Activated effector memory CD4-positive, alpha-beta T cell treated with anti-CD3 and anti-CD28 coated beads, Interleukin-2, amount 50 U/mL, for 16 hours (primary cell): ENCODE measurements around the gene LRRC73.
"Not testable (repeated sequence)": the region's sequence is repeated elsewhere in the genome, so short reads cannot be mapped to it uniquely, and the experiment has no call there.

Experiments used
- DNase-seq: peaks from one replicate; pipeline ENCODE4 v3.0.0-alpha.2; 2020

Gene LRRC73, protein sequence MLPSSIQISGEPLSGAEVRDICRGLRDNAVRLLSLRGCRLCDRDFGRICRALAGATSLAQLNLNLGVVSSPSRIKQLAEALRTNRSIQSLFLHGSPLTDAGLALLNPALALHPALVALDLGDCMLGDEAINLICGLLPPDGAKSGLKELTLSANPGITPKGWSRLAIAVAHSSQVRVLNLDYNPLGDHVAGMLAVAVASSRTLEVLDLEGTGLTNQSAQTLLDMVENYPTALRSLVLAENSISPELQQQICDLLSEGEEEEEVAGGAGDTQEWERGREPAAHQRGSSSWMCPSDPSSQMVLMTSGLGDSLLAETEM

DNA sequence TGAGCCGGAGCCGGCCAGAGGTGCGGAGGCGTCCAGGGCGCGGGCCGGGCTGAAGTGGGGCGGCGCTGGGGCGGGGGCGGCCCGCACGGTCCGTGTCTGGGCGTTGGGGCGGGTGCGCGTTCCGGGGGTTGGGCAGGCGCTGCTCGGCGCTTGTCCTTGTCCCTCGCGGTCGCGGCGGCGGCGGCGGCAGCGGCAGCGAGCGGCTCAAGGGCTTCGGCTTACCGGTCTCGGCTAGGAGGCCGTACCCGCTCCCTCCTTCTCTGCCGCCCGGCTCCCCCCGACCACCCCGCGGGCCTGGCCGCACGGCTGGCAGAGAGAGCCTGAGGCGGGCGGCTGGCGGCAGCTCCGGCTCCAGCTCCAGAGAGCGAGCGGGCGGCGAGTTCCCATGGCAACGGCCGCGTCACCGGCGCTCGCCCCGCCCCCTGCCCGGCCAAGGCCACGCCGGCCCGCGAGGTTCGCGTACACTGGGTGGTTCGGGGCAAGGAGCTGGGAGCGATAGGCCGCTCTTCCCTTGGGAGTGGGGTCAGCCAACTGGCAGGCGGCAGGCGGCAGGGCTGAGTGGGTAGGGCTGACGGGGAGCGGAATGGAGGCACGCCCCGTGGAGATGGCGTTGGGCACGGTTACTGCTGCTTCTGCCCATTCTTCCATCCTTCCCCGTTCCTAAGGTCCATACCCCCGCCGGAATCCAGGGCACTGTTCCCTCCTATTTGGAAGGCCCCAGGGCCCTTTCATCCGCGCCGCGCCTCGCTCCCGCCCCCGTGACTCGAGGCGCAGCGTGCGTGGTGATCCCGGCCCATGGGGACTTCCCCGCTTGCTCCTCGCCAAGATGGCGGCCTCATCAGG lies at the start of gene LRRC73:
LRRC73 (minus strand) TSS at position 363 of the 843 bp plus-strand sequence. CDS start 561 bp downstream, outside the sequence.
- DNase-seq, result peak; percentile 94

DNA sequence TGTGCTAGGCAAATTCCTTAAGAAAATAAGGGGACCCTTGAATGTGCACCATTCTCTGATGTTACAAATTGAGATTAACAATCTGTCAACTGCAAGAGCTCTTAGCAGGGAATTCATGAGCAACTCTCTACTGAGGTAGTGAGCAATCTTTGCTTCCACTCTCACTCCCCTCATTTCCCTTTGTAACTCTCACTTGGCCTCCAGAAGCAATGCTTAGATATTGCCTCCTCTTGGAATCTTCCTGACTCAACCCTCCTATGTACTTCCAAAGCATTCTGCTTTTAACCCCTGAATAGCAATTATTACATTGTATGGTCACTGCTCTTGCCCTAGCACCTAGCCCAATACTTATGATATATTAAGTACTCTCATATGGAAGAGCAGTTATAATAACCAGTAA lies 49.2 kb upstream of the LRRC73 start:
- DNase-seq, result no peak

DNA sequence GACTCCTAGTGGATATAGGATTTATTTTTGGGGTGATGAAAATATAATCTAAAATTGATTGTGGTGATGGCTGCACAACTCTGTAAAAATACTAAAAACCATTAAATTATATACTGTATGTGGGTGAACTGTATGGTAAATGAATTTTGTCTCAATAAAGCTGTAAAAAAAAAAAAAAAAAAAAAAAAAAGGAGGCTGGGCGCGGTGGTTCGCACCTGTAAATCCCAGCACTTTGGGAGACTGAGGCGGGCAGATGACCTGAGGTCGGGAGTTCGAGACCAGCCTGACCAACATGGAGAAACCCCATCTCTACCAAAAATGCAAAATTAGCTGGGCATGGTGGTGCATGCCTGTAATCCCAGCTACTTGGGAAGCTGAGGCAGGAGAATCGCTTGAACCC lies 47.5 kb upstream of the LRRC73 start:
- not testable (repeated sequence) for DNase-seq

DNA sequence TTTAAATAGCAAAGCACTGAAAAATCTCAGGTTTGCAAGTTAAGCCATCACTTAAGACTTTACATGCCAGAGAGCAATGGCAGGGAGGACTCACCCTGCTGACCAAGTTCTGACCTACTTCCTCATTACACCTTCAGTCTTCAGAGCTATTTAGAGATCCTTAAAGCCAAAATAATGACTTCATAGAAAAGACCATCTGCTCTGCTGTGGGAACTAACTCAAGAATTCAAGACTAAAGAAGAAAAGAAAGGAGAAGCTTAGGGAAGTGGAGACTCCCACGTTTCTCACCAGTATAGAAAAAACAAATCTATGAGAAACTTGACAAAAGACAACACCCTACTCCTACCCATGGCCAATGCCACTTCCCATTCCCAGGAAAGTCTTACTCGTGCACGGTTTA lies 37.1 kb upstream of the LRRC73 start:
- DNase-seq, result no peak

DNA sequence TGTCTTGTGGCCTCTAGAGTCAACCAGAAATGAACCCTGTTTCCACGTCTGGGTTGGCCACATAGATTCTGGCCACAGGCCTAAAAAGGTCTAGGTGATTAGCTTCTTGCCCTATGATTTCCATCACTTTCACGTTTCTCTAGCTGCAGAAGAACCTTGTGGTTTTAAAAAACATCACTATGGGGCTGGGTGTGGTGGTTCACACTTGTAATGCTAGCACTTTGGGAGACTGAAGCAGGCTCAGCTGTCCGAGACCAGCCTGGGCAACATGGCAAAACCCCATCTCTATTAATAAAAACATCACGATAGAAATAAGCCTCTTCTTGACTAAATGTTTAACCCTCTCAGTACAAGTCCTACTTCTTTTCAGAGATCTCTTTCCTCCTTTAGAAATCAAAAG lies 34.3 kb upstream of the LRRC73 start:
- no peak for DNase-seq

DNA sequence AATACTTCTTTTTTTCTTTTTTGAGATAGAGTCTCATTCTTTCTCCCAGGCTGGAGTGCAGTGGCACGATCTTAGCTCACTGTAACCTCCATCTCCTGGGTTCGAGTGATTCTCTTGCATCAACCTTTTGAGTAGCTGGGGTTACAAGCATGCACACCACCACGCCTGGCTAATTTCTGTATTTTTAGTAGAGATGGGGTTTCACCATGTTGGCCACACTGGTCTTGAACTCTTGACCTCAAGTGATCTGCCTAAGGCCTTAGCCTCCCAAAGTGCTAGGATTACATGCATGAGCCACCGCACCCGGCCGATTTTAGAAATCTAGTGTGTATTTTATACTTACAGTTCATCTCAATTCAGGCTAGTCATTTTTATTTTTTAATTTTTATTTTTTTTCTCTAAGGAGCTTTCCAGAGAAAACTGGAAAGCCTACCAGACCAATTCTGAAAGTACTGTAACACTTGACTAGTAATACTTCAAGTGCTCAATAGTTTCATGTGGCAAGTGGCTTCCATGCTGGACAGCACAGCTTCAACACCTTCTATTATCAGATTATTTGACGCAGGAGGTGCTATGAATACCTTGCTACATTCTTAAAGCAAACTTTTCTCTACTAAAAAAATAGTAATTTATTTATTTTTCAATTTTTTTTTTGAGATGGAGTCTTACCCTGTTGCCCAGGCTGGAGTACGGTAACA lies 31.8 kb upstream of the LRRC73 start:
- no peak for DNase-seq

DNA sequence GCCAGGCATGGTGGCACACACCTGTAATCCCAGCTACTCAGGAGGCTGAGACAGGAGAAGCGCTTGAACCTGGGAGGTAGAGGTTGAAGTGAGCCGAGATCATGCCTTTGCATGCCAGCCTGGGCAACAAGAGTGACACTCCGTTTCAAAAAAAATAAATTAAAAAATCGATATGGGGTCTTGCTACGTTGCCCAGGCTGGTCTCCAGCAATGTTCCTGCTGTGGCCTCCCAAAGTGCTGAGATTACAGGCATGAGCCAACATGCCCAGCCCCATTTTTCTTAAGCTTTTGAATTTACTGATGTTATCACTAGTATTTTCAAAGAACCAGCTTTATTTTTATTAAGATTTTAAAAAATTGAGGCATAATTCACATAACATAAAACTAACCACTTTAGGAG lies 30.4 kb upstream of the LRRC73 start:
- no peak for DNase-seq

DNA sequence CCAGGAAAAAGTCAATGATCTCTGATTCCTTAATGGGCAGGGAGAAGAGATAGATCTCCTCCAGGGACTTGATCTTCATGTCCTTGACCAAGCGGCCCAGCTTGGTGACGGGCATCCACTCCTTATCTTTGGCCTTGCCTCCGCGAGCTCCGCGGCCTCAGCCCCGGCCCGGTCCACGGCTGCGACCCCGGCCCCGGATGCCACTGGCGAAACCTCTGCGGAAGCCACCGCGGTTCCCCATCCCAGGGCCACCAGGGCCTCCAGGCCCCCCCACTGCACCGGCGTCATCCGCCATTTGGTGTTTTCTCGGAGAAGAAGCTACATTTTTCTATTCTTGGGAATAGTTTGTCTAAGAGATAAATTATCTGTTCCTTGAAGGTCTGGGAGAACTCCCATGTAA lies 29.3 kb upstream of the LRRC73 start:
- not testable (repeated sequence) for DNase-seq

DNA sequence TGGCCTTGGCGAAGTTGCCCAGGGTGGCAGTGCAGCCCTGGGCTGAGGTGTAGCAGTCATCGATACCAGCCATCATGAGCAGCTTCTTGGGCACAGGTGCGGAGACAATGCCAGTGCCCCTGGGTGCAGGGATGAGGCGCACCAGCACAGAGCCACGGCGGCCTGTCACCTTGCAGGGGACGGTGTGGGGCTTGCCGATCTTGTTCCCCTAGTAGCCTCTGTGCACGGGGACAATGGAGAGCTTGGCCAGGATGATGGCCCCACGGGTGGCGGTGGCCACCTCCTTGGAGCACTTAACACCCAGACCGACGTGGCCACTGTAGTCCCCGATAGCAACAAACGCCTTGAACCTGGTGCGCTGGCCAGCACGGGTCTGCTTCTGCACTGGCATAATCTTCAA lies 28.8 kb upstream of the LRRC73 start:
- DNase-seq, result not testable (repeated sequence)

DNA sequence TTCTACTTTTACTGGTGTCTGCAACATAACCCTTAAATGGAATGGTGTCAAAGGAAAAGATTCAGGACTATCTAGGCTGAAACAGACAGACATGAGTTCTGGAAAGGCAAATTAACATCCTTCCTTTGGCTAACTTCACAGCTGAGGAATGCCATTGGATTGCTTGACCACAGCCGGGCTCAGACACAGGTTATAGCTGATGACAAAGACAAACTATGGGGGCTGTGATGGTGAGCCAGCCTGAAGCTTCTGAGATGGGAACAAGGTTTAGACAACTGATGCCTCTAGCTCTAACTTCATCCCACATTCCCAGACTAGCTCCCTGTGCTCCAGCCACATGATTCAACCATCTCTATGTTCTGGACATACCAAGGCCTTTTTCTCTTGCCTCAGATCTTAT lies 22.1 kb upstream of the LRRC73 start:
- no peak for DNase-seq

DNA sequence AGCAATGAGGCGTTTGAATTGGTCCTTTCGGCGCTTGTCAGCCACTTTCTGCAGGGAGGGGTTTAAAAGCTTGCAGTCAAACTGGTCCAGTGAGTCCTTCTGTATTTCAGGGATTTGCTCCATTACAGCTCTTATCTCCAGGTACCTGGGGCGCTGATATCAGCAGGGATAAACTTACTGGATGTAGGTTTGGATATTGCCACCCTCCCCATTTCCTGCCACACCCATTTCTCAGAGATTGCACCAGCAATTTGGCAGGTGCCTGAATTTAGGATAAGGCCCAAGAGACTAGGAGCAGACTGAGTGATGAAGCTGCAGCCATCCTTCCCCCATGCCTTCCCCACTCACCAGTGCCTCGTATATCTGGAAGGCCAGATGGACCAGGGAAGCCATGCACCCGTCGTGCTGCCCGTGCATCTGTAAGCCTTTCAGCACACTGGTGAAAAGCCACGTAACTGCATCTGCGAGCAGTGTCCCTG lies 14.4 kb upstream of the LRRC73 start:
- peak; percentile 55 for DNase-seq

DNA sequence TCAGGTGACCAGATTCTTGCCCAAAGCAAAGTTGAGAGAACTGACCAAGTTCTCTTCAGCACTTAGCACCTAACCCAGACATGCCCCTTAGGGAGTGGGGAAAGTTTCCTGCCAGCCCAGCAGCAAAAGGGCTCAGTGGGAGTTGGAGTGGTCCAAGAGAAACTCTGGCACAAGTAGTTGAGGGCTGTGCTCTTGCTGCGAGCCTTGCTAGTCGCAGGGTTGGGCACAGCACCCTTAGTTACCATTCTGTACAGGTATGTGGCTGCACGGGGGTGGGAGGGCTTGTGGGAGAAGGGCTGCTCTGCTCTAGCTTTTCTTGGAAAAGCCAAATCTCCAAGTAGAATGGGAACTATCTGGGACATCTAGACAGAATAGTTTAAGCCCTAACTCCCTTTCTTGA lies 13.1 kb upstream of the LRRC73 start:
- DNase-seq, result no peak

DNA sequence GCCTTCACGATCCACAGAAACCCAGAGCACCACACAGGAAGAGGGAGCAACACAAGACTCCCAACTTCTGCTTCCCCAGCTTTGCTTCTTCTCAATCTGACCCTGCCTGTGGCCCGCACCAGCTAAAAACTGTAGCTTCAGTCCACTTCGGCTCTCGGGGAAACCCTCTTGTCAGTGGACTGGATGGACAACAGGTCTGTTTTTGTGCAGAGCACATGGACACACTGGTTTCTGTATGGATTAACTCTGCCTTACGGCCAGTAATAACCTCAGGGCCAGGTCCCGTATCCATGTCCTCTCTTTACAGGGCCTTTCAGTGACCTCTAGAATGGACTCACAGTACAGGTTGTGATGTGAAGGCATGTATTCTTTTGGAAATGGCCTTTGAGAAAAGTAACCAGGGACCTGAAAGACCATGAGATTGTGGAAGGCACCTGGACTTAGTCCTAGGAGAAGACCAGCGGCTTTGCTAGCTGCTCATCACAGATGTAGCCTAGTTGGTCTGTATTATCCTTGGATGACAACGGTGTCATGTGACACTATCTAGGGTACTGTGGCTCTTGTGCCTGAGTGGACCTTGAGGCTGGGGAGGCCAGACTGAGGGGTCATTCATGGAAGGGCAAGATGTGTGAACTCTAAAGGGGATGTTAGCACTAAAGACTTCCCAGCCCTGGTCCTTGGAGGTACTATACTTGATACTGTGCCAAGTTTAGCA lies 12.6 kb upstream of the LRRC73 start:
- DNase-seq, result no peak

DNA sequence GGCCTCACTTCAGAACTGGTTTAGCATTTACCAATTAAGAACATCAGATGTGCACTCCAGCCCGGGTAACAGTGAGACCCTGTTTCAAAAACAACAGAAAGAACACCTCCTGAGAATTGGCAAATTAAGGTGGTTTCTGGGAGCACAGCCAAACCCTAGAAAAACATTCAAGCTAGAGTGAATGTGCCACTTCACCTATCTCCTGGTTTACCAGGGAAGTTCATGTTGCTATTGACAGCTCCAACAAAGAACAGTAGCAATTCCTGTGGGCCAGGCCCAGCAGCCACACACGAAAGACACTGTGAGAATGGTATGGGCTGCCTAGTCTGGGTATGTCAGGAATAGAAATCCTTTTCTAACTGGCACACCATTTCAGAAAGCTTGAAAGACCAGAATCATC lies 11.7 kb upstream of the LRRC73 start:
- peak; percentile 12 for DNase-seq

DNA sequence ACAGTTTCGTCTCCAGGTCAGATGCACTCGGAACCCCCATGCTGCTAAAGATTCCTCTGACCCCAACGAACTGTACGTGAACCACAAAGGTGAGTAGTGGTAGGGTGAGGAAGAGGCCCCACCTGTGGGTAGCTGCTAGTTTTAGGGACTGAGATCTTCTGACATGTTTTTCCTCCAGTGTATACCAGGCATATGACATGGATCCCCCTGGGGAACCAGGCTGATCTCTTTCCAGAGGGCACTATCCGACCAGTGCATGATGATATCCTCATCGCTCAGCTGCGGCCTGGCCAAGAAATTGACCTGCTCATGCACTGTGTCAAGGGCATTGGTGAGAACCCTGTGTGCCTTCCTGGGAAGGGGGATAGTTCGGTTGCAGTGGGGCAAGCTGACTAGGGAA lies 10.0 kb upstream of the LRRC73 start:
- DNase-seq, result no peak

DNA sequence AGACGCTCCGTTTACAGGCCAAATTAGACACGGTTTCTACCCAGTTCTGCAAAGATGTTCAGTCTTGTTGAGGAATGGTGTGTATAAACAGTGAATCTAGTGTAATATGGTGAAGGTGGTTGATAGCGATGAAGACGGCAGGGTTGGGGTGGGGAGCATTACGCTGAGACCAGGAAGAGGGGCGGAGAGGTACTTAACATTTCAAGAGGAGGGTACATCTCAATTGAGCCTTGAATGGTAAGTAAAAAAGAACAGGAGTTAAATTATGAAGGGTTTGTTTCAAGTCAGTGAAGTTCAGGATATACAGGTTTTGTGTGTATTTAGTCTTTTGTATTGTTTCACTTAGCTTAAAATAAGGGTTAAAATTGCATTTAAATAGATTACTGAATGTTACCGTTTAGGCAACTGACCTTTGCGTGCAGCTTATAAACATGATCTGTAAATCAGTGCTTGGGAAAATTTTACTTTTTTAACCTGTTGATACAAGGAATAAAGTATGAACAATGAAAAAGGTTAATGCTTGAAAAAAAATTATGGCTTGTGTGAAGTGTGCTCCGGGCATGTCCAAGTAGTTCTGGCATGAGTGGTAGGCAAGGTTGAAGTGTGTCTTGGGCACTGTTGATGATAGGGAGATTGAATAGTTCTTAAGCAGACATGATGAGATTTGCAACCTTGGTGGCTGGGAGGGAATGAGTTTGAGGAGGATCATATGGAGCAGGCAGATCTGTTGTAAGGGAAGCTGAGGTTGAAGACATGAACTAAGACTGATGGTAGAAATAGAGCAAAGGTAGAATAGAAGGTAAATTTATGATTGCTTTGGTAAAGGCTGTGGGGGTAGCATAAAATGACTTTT lies 7.6 kb upstream of the LRRC73 start:
- DNase-seq, result no peak

DNA sequence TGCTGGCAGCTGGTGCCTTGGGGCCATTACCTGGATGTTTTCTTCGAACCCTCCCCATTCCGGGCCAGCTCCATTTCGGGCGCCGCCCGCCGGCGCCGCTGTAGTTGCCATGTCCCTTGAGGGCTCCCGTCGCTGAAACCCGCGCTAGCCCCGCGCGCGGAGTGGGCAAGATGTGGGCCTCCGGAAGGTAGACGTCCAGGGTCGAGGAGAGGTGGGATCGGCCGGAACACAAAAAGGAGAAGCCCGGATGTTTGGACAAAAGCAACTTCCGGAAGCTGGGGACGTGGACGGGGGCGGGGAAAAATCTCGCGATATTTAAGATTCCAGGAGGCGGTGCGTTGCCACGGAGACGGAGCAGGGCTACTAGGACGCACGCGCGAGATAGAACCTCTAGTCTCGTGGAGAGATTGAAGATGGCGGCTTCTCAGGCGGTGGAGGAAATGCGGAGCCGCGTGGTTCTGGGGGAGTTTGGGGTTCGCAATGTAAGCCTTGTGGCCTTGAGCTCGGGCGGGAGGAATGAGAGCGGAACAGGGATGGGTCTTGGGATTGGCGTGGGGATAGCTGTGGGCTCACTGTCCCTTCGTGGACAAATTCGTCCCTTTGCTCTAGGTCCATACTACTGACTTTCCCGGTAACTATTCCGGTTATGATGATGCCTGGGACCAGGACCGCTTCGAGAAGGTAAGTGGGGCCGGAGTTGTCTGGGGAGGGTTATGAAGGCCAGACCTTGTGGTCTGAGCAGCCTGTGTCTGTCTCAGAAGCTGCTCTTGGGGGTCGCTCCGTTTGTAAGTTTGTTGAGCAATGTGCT lies 6.8 kb upstream of the LRRC73 start, which contains the start of the genes POLR1C and YIPF3:
POLR1C (plus strand) TSS at position 393 of the 808 bp plus-strand sequence; CDS start at position 414, 21 bp downstream.
YIPF3 (minus strand) TSS at position 230 of the 808 bp plus-strand sequence; CDS start at position 111, 119 bp downstream.
- DNase-seq, result peak; percentile 99

DNA sequence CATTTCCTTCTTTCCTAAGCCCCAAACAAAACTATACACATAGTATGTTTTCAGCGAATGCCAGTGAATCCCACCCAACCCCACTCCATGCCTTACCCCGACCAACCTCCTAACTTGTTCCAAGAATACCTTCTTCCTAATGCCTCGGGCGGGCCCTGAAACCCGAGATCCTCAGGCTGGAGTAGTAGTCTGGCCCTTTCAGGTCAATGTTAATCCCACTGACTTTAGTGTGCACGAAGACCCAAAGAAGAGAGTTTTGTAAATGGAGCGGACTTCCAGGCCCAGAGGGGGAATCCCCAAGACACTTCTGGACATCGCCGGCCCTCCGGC lies 6.2 kb upstream of the LRRC73 start:
- no peak for DNase-seq

DNA sequence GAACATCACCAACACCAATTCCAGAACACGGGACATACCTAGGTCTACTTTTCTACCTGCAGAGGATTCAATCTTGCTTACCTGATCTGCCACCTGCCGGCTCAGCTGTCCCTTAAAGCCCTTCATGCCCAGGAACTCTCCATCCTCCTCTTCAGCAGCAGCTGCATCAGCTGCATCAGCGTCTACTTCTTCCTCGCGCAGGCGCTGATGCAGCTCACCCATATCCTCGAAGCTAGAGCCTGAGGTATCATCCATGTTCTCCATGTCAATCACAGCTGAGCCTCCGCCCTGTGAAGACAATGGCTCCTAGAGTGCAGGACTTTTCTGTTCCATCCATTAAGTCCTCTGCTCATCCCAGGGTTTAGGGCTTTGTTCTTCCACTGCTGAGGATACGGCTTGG lies 5.7 kb upstream of the LRRC73 start:
- no peak for DNase-seq

DNA sequence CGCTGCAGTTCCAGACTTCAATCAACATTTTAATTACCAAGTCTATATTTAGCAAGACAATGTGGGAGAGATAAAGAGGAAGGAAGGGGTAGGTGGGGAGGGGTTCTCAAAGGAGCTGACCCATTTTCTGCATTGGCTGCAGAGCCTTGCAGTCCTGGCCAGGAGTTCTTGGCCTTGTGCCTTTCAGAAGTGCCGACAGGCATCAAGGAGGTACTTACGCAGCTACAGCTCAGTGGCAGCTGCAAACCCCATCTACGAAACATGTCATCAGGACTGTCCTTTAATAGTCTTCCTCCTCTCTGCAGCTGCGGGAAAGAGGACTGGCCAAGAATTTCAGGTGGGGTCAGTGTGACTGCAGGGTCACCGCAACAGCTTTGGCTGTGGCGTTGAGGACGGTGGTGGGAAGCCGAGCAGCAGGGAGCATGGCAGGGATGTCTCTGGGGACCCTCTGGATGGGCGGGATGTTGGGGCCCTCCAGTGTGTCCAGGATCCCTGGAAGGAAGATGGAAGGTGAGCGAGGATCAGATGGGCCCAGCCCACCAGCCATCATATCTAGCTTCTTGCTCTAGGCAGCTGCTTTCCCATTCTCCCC lies 1.8 kb upstream of the LRRC73 start:
- DNase-seq, result no peak

DNA sequence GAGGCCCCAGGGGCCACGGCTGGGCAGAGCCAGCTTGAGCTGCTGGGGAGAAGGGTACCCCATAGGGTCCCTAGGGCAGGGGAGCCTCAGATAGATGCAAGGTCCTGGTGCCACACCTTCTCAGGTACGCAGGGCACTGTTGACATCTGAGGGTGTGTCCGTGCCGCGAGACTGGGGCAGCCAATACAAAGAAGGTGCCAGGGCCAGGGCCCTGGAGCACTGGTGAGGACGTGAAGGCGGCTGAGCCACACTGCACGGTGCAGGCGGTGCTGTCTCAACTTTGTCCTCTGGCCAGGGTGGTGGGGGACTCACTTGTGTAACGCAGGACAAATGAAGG lies 649 bp upstream of the LRRC73 start:
- DNase-seq, result no peak
